ENCODE measurements around the gene FUT2.

The FUT2 gene

DNA sequence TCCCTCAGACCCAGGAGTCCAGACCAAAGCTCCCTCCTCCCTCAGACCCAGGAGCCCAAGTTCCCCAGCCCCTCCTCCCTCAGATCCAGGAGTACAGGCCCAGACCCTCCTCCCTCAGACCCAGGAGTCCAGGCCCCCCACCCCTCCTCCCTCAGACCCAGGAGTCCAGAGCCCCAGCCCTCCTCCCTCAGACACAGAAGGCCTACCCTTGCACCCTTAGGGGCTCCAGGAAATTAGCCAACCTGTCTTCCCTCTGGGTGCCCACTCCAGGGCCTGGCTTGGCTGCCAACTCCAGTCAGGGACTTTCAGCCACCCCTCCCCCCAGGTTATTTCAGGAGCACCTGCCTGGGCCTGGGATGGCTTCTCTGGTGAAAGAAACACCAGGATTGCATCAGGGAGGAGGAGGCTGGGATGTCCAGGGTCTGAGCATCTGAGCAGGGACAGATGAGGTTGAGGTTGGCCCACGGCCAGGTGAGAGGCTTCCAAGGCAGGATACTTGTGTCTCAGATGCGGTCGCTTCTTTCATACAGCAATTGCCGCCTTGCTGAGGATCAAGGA, 59.4 kb downstream of the FUT2 start, which contains the start of gene FGF21:
FGF21 (plus strand) TSS at position 441 of the 558 bp plus-strand sequence. CDS start 713 bp downstream, outside the sequence.
- Histone ChIP-seq H3K4me3 (replicated peaks; ENCODE audit: low read depth, low read length) (no peak within 1 kb of the TSS), H3K36me3 (ENCODE audit: control insufficient read depth, insufficient read depth, low read length) (no peaks in the 10 kb centered on the region), H3K27me3 (replicated peaks; ENCODE audit: control insufficient read depth, insufficient read depth, low read length) (no peaks in the 10 kb centered on the region; the same call in 1 of the 2 replicates)
- DNase-seq (ENCODE audit: extremely low read depth, insufficient read length), result no peak
- TF ChIP-seq, protein P1, sequence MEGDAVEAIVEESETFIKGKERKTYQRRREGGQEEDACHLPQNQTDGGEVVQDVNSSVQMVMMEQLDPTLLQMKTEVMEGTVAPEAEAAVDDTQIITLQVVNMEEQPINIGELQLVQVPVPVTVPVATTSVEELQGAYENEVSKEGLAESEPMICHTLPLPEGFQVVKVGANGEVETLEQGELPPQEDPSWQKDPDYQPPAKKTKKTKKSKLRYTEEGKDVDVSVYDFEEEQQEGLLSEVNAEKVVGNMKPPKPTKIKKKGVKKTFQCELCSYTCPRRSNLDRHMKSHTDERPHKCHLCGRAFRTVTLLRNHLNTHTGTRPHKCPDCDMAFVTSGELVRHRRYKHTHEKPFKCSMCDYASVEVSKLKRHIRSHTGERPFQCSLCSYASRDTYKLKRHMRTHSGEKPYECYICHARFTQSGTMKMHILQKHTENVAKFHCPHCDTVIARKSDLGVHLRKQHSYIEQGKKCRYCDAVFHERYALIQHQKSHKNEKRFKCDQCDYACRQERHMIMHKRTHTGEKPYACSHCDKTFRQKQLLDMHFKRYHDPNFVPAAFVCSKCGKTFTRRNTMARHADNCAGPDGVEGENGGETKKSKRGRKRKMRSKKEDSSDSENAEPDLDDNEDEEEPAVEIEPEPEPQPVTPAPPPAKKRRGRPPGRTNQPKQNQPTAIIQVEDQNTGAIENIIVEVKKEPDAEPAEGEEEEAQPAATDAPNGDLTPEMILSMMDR (IDR thresholded peaks at IDR 0.05; ENCODE audit: insufficient read depth, low read length, poor library complexity, severe bottlenecking), result no peak
